ENCODE measurements around the gene EARS2.

The EARS2 gene

GRCh38 chr16:23480257-23480656 lies 76.9 kb downstream of the EARS2 start:
- TF ChIP-seq CTCF (IDR thresholded peaks at IDR 0.05; ENCODE audit: control insufficient read depth, insufficient read depth, low read depth, low read length, missing control alignments) = no peak
- DNase-seq (ENCODE audit: low read depth) = no peak

GRCh38 chr16:23479138-23479537 lies 78.0 kb downstream of the EARS2 start:
- TF ChIP-seq CTCF (IDR thresholded peaks at IDR 0.05; ENCODE audit: control insufficient read depth, insufficient read depth, low read depth, low read length, missing control alignments) = no peak
- DNase-seq (ENCODE audit: low read depth) = no peak

More at GRCh38 chr16:23480257-23480656, 76.9 kb downstream of the EARS2 start:
- no peak overlapping the region for H3K4me3 ChIP-seq (ENCODE audit: control insufficient read depth, low read depth, low read length)

GRCh38 chr16:23478566-23478965 lies 78.6 kb downstream of the EARS2 start:
- no peak for DNase-seq (ENCODE audit: low read depth)
- no peak for TF ChIP-seq CTCF (IDR thresholded peaks at IDR 0.05; ENCODE audit: control insufficient read depth, insufficient read depth, low read depth, low read length, missing control alignments)
- H3K4me3 ChIP-seq (ENCODE audit: control insufficient read depth, low read depth, low read length) = no peak overlapping the region

More at GRCh38 chr16:23479138-23479537, 78.0 kb downstream of the EARS2 start:
- H3K4me3 ChIP-seq (ENCODE audit: control insufficient read depth, low read depth, low read length) = no peak overlapping the region

- no peak for DNase-seq (ENCODE audit: low read depth)
- H3K4me3 ChIP-seq (ENCODE audit: control insufficient read depth, low read depth, low read length) = no peak overlapping the region
- TF ChIP-seq CTCF (IDR thresholded peaks at IDR 0.05; ENCODE audit: control insufficient read depth, insufficient read depth, low read depth, low read length, missing control alignments) = no peak
These were observed 80.9 kb downstream of the EARS2 start for GRCh38 chr16:23476289-23476688.

Measured in AG09309 (cell line).